GM19468 (cell line): ENCODE measurements around the gene CIB2.

Experiments
- ATAC-seq: cut with Tn5 transposase; IDR thresholded peaks from one replicate; pipeline ENCODE4 v1.9.1; 2021; ENCODE audit warnings: mild to moderate bottlenecking, moderate library complexity, moderate number of reproducible peaks; ENCODE audit not compliant: unreplicated experiment; ENCODE audit errors: extremely low read depth

The CIB2 gene

DNA sequence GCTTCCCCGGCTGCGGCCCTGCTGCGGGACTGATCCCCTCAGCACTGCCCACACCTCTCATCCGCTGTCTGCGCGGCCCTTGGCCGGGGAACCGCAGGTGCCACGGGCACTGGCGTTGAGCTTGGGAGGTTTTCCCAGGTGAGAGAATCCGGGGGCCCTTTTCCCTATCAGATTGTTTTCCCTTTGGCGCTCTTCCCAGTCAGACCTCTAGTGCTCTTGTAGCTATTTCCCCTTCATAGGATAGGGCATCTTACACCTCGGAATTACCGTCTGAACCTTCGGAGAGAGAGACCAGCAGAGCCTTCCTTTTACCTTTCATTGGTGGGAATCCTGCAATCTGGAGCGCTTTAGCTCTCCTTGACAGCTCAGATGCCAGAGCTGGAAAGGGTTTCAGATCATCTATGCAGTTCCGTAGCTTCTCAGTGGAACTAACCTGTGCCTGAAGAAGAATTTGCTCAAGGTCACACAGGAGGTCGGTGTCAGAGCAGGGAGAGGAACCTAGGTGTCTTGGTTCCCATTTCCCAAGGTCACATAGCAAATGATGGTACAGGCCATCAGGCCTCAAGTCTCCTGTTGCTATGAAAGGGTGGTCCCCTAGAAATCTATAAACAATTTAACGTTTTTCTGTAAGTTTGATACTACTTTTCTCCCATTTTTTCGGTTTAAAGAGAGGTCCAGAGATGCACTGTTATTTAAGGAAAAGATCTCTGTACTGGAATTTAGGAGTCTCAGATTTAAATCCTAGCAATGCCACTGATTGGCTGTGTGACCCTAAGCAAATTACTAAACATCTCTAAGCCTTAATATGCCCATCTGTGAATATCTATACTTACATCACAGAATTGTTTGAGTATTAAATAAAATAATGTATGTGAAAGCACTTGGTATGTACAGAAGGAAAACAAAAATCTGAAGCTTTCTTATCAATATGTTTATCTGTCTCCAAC lies 18.8 kb upstream of the CIB2 start:
- ATAC-seq = no peak

DNA sequence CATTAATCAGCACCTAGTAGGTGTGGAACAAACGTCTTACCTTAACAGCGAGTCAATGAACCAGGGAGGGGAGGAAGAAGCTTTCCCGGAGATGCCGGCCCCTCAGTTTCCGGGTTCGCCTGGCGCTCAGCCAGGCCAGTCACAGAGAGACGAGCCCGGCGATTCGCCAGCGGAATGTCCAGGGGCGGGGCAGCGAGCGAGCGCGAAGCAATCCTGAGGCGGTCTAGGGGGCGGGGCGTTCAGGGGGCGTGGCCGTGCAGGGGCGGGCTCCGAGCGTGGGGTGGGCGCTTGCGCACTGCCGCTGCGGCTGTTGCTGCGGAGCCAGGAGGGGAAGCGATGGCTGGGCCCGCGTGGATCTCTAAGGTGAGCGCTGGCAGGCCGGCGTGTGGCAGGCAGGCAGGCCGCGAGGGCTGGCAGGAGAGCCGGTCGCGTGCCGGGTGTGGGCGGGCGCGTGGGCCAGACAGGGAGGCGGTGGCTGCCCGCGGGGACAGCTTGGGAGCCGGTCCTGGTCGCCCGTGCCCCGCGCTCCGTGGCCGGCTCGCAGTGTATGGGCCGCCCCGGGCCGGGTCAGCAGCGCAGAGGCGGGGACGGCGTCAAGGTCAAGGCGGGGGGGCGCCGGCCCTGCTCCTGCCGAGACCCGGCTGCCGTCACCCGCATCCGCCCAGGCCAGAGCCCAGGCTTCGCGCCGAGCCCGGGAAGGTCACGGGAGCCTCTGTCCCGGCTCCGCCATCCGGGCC lies 18.0 kb upstream of the CIB2 start, which contains the start of gene IDH3A:
TSS of gene IDH3A (plus strand) at position 295 of the 737 bp plus-strand sequence. CDS start at position 337, 42 bp downstream.
- peak; percentile 60 for ATAC-seq

DNA sequence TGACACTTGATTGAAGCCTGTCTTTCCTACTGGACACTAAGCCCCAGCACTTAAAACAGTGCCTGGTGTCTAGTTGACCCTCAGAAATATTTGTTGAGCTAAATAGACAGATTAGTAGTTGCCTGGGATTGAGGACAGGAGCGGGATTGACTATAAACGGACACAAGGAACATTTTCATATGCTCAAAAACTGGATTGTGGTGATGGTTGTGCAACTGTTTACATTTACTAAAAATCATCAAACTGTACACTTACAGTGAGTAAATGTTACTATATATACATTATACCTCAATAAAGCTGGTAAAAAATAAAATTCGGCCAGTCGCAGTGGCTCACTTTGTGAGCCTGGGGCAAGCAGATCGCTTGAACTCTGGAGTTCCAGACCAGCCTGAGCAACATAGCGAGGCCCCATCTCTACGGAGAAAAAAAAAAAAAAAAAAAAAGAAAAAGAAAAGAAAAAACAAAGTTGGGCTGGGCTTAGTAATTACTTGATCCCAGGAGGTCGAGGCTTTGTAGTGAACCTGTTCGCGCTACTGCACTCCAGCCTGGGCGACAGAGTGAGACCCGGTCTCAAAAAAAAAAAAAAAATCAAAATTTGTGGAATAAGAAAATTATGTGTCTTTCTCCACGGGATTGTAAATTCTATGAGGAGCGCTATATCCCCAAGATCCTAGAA lies 17.3 kb upstream of the CIB2 start:
- no peak for ATAC-seq

DNA sequence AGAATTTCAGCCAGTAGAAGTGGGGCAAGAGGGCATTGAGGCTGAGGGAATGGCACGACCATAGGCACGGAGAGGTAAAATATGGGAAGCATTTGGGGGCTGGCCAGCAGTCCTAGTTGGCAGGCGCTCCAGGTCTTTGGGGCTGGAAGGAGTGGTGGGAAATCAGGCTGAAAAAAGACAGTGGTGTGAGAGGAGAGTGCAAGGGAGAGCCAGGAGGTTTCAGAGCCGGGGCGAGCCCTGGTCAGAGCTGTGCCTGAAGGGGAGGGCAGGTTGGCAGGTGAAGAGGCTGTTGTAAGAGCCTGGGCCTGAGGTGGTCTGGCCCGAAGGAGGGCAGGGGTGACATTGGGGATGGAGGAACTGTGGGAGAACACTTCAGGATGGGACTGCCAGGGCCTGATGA lies 16.3 kb upstream of the CIB2 start:
- no peak for ATAC-seq

DNA sequence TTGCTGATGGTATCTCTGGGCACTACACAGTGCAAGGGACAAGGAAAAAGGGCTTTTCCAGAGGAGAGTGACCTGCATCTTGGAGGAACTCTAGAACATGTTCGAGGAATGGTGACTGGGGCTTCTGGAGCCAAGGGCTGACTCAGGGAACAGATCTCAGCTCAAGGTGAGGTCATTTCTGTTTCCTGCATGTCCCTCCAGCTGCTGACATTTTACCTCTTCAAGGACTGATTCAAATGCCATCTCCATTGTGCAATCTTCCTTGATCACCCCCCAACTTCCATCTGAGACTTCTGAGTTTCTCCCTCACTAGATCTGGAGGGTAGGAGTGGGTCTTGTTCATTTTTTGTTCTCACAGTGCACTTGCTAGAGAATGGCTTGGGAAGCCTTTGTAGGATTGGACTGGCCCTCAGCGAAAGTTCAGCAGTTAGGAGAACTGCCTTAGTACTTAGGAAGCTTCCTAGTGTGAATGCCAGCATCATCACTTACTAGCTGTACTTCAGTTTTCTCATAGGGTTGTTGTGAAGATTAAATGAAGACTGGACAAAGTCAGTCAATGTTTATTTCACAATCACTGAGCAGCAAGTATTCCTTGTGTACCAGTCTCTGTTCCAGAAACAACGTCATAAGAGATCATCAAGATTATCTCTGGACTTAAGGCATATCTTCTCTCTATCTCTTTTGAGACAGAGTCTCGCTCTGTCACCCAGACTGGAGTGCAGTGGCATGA lies 15.3 kb upstream of the CIB2 start:
- ATAC-seq = no peak

DNA sequence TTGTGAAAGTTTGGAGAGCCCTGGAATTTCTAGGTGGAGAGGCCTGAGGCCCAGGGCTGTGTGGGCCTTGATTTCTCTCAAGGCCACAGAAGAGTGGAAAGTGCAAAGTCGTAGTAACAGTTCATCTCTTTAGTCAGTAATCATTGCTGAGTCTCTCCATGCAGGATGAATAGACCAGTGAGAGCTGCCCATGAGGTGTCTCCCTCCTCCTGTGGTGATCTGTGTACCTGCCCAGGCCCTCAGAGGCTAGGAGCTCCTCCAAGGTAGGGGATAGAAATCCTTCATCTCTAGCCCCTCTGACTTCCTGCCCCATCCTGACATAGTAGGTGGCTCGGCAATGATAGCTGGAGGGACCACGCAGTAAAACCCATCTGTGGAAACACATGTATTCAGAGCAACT lies 11.1 kb upstream of the CIB2 start:
- no peak for ATAC-seq

DNA sequence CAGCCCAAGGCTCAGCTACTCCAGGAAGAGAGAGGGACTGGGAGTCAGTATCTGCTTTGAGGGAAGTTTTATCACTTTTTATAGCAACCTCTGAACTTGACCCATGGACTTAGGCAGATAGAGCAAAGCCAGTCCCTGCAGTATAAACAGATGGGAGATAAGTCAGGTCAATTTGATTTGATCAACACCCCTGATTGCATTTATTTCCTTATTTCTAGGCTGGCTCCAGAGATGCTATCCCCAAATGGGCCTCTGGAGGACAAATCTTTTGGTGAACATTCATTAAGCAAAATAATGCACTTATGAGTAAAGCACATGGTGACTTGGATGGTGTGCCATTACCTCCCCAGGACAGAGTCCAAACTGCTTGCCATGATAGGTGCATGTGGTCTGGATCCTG lies 9.0 kb upstream of the CIB2 start:
- ATAC-seq = no peak

DNA sequence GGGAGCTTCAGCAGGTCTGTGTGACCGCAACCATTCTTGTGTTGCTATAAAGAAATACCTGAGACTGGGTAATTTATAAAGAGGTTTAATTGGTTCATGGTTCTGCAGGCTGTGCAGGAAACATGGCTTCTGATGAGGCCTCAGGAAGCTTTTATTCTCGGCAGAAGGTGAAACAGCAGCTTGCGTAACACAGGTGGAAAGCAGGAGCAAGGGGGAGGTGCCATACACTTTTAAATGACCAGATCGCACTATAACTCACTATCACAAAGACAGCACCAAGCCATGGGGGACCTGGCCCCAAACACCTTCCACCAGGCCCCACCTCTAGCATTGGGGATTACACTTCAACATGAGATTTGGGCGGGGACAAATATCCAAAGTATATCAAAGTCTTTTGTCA lies 8.3 kb upstream of the CIB2 start:
- no peak for ATAC-seq

DNA sequence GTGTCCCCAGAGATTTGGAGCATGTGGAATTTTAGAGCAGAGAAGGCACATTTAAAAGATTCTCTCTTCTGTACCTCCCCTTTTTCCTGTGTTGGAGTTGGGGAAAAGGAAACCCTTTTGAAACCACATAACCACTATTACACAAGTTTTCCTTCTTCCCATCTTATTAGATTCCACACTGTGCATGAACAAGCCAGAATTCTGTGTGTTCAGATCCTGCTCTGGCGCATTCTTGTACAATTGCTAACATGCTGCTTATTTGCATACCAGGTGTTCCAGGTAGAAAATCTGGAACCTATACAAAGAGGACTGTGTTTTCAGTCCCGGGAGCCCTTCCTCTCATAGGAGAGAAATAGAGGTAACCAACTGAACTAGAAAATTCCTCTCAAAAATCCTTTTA lies 2.6 kb upstream of the CIB2 start:
- no peak for ATAC-seq

DNA sequence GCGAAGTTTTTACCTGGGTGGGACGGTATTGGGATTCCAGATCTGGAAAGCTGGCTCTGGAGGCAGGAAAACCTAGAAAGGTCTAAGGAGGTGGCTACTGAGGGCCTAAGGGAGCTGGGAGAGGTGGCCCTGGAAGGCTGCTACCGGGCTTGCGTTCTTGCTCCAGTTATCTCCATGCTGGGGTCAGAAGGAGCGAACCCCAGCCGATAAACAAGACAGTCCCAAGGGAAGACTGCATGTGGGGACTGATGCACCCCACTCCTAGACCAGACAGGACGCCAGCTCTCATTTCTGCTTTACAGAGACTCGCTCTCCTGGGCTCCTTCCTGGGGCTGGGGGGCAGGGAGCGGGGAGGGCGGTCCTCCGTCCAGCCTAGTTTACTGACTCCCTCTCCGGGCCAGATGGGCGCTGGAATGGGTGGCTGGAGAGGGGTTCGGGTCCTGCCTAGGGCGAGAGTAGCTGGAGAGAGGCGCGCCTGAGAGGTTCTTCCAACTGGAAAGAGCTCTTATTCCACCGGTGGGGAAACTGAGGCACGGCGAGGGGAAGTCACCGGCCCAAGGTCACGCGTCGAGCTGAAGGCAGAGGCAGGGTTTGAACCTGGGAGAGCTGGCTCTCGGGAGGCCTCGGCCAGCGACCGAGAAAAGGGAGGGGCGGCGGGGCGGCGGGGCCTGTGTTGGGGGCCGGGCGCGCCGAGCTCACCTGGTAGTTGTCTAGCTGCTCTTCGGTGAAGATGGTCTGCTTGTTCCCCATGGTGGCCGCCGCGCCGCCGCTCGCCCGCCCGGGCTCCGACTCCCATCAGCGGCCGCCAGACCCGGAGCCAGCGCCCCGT lies 565 bp downstream of the CIB2 start:
- ATAC-seq = no peak

DNA sequence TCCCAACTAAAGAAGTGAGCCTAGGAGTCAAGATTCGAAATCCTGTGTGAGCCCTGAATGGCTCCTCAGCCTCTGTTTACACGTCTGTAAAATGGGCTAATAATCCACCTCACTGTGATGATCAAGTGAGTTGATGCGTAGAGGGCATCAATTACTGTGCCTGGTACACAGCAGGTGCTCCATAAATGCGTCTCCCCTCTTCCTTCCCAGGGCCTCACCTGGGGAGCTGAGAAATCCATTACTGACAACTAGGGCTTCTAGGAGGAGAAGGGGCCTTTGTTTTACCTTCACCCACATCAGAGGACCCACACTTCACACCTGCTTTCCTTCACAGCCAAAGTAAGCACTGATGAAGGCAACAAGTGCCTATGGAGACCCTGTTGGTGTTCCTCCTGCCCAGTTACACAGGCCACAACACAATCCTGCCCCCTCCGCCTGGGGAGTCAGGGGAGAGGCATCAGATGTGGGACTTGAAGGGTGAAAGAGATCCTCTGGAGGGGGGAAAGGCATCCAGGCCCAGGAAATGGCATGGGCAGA lies 1.4 kb downstream of the CIB2 start:
- ATAC-seq = no peak

DNA sequence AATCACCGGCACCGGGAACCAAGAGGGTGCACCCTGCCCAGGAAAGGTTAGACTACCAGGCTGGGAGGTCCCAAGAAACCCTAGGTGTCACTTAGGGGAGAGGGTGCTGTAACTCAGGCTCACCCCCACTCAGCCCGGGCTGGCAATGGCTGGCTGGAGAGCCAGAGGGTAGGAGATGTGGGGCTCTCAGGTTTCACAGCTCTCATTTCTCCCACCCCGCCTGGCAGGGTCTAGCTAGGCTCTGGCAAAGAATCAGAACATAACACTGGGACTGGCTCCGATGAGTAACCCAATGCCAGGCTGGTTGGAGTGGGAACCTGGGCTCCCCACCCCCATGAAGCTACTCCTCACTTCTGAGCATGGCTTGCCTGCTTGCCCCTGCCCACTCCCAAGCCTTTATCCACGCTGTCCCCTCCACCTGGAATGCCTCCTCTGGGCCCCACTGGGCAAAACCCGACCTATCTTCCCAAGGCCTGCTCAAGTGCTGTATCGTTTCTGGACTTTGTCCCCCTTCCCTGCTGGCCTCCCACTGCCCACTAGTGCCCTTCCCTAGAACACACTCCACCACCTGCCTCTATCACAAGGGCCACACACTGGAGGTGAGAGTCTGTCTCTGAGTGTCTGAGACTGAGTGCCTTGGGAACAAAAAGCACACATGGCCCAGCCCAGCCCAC lies 2.0 kb downstream of the CIB2 start:
- ATAC-seq = no peak

DNA sequence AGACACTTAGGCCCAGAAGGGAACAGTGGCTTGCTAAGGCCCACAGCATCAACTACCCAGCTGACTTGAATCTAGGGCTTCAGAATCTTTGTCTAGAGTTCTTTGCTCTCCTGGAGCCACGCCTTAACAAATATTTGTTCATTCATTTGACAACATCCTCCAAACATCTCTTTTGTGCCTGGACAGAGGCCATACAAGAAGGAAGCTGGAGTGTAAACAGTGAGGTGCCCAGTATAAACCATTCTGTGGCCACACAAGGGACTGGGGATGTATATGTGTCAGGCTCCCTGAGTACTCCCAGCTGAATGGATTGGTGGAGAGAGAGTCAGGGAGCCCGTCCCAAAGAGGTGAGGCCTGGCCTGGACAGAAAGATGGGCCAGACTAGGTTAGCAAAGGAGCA lies 3.4 kb downstream of the CIB2 start:
- ATAC-seq = no peak

DNA sequence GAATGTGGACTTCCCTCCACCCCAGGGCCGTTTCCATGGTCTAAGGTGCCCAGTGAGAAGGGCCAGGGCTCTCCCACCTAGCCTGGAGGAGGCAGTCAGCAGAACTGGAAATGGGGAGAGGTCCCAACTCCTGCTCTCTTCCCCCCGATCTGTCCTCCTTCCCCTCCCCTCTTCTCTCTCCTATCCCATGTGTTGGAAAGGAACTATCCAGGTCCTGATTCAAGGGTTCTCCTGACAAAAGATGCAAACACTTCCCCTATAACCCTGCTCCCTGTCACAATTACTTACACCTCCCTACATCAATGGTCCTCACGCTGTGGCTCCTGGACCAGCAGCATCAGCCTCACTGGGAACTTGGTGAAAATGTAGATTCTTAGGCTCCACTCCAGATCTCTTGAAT lies 6.0 kb downstream of the CIB2 start:
- ATAC-seq = no peak

DNA sequence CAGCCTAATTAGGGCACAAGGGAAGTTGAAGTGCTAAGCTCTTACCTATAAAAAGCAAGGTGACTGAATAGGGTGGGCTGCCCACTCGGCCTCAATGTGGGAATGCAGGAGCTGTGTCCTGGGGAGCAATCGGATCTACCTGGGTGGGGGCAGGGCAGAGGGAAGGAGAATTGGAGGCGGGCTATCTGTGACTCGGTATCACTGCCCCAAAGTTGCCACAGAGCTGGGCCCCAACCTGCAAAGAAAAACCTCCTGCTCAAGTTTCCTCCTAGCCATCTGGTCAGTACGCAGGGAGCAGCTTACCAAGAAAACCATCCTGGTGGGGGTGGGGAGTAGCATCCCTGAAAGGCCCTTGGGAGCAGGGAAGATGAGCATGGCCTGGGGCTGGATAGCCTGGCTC lies 10.7 kb downstream of the CIB2 start:
- no peak for ATAC-seq

DNA sequence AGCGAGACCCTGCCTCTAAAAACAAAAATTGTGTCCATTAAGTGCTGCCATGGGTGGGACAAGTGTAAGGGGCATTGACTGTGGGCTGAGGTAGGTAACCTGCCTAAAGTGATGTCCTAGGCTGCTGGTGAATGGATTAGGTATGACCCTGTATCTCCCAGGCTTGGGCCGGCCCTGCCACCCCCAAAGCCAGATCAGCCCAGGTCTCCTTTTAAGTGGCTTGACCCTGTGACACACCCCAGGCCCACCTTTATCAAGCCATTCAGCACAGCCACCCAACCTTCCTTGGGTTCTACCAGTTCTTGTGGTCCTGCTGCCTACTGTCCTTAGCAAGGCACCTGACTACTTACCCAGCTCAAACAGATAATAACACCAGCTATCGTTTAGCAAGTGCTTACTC lies 18.7 kb downstream of the CIB2 start:
- no peak for ATAC-seq

DNA sequence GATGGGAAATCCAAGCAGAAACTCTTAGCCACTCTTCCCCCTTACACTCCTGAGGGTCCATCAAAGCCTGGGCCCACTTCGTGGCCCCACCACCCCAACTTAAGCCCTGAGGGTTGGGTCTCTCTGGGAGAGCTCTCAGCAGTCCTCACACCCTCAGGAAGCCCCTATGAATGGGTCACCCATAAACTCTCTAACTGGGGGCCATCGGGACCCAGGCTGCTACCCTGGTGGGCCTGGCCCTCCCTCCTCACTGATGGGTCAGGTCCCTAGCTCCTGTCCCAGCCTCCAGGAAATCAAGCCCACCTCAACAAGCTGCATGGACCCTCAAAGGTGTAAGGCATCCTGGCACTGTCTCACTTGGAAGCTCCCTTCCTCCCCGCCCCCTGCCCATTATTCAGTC lies 19.5 kb downstream of the CIB2 start:
- ATAC-seq = no peak

DNA sequence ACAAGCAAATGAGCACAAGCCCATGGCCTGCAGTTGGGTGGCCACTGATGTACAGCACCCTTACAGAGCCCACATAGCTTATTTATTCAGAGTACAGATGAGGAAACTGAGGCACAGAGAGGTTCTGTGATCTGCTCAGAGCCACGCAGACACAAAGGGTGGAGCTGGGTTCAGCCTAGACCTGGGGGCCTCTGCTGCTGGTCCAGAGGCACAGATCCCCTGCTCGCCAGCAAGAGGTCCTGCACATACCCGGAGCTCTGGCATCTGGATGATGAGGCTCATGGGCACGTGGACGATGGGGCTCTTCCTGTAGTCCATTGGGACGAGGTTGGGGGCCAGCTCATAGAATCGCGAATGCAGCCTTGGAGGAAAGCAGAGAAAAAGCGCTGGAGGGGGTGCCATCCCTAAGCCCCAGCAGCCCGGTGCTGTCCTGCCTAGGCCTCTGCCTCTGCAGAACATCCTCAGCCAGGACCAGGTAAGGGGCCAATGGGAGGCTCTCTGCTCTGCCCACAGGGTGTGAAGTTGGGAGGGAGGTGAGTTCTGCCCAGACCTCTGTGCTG lies 20.2 kb downstream of the CIB2 start:
- no peak for ATAC-seq
